Measurements from ENCODE around the gene LRRC4B. TPM values are rescaled to one million over a fixed set of nuclear protein-coding genes. Genes with fewer than 3 reads are reported as not detected.
"Not testable (repeated sequence)": the region's sequence is repeated elsewhere in the genome, so short reads cannot be mapped to it uniquely, and the experiment has no call there.

The LRRC4B gene
- total RNA-seq, 2 donors from 2014 or later, result 10.3 to 14.2 TPM

- DNase-seq (ENCODE audit: low spot score), result peak; percentile 28
- intact Hi-C loops (cut with DNase I), result not testable (repeated sequence)
Measured at GRCh38 chr19:50576769-50577168, 8.5 kb upstream of the LRRC4B start.

- intact Hi-C loops (cut with DNase I), result no loop called here
- DNase-seq (ENCODE audit: low spot score), result peak; percentile 42
Measured at GRCh38 chr19:50573741-50574461, 5.7 kb upstream of the LRRC4B start.

- intact Hi-C loops (cut with DNase I), result no loop called here
- DNase-seq (ENCODE audit: low spot score), result no peak
Measured at GRCh38 chr19:50570997-50571396, 2.8 kb upstream of the LRRC4B start.

DNA sequence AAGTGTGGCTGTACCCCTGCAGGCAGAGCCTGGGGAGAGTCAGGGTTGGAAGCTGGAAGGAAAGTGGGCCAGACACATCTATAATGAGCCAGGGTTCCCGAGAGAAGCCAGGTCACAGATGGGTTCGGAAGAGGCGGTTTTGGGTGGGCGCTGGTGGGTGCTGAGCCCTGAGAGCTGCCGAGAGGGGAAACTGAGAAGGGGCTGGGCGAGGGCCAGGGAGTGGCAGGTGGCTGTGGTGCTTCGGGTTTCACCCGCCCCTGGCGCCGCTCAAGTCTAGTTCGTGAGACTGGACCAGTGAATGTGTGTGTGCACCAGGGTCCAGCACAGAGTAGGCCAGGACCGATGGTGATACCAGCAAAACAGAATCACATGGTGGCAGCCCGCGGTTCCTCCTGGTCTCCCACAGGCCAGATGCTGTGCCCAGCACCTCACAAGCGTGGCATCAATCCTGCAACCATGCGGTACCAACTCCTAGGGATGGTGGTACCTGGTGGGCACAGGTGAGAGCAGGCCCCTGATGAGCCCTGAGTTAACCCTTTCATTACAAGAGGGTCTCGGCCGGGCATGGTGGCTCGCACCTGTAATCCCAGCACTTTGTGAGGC is 1.8 kb upstream of the LRRC4B start:
- intact Hi-C loops (cut with DNase I), result no loop called here
- DNase-seq (ENCODE audit: low spot score), result no peak

- DNase-seq (ENCODE audit: low spot score), result no peak
Measured at GRCh38 chr19:50568728-50569698, 778 bp upstream of the LRRC4B start.

GRCh38 chr19:50567052-50567841 is 988 bp downstream of the LRRC4B start:
- intact Hi-C loops (cut with DNase I), result no loop called here
- DNase-seq (ENCODE audit: low spot score), result no peak

More at GRCh38 chr19:50568728-50569698, 778 bp upstream of the LRRC4B start:
- intact Hi-C loops (cut with DNase I), result no loop called here

DNA sequence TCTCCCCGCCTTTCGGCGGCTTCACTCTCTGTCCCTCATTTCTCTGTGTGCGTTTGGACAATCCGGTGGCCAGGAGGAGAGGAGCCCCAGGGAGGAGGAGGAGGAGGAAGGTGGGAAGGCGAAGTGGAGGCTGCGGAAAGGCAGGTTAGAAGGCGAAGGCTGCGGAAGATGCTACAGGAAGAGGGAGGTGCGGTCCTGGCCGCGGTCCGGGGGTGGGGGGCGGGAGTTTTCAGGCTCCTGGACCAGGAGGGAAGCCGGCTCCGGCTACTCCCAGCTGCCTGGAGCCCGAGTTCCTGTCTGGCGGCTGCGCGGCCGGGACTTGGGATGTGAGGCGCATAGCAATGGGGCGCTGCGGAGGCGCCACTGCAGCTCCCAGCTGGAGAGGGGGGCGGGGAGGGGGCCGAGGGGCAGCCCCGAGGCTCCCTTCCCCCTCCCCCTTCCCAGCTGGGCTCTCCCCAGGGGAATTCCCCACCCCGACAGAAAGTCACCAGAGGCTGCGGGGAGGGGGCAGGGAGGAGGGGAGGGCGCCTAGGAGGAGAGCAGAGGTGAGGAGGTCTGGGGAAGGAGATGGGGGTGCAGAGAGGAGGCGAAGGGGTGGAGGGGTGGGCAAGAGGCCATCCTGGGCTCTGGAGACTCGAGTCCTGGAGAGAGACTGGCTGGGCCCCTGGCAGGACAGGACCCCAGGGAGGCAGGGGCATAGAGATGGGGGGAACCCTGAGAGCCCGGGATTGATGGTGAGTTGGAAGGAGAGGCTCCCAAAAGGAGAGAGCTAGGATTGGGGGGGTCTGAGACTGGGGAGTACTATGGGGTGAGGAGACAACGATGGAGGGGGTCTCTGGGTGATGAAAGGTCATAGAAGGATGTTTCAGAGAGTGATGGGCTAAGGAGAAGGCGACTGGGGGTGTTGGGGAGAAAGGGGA is 2.0 kb downstream of the LRRC4B start:
- intact Hi-C loops (cut with DNase I), result loop anchor here in 1 of 2 donors (1.0 kb wide), 1 partner anchor 30 kb away; no protein-coding TSS in a partner anchor
- DNase-seq (ENCODE audit: low spot score), result no peak

DNA sequence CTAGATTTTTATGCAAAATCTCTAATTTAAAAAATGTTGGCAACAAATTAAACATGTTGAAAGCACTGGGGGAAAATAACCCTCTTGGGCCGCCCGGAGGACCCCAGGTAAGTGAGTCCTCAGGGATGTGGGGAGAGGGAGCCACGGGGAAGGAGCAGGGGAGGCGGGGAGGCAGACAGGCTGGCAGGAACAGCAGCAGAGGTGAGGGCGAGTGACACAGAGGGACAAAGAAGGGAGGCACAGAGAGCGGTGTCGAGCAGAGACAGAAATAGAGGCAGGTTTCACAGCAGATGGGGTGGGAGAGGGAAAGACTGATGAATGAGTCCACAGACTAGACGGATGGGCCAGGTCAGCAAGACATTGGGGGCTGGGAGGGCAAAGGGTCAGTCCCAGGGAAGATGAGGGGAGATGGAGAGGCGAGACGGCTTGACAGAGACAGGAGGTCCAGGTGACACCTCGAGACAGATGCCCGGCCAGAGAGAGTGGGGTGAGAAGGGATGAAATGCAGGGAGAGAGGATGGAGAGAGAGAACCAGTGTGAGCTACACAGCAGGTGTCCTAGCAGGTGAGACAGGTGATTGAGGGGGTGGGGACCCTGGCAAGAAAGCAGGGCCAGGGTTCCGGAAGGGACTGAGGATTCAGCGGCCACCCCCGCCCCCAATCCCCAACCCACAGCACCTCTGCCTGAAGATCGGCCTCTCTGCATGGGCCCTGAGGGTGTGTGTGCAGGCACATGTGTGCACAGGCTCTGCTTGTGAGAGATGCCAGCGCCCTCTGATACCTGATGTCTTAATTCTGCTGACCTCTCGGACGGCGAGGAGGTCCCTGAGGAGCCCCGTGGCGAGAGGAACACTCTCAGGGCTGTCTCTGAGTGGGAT is 3.8 kb downstream of the LRRC4B start:
- intact Hi-C loops (cut with DNase I), result loop anchor here in 1 of 2 donors (1.0 kb wide), 1 partner anchor 28 kb away; no protein-coding TSS in a partner anchor
- no peak for DNase-seq (ENCODE audit: low spot score)

DNA sequence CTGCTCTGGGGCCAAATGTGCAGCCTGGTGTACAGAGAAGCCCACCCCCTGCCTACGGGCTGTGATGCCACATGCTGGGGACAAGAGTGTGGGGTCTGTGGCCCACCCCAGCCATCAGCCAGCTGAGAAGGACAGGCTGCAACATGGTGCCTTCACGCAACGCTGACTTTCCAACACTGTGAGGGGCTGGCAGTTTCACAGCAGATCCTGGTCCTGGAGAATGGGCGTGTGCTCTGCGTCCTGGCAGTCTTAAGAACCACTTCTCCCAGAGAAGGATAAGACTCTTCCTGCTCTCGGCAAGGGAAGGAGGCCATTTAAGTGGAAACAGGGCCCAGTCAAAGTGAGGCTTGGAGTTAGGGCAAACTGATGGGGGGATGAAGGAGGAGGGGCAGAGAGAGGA is 4.6 kb downstream of the LRRC4B start:
- no peak for DNase-seq (ENCODE audit: low spot score)
- intact Hi-C loops (cut with DNase I), result no loop called here

- no peak for DNase-seq (ENCODE audit: low spot score)
- intact Hi-C loops (cut with DNase I), result no loop called here
Measured at GRCh38 chr19:50562996-50563395, 5.2 kb downstream of the LRRC4B start.

DNA sequence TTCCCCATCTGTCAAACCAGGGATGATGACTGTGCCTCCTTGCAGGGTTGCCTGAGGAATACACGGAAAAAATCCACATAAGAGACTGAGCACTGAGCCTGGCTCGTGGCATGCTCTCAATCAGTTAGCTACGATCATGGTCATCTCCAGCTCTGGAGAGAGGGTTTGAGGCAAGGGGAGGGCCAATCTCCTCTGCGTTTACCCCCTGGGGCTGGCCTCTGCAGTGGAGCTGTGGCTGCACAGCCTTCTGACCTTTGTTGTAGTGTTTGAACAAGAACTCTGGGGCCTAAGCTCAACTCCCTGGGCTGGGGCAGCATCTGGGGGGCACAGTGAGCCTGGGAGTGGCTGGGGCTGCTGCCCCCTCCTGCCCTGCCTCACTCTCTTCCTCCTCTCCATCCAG is 5.9 kb downstream of the LRRC4B start:
- intact Hi-C loops (cut with DNase I), result no loop called here

GRCh38 chr19:50559636-50560035 is 8.6 kb downstream of the LRRC4B start:
- DNase-seq (ENCODE audit: low spot score), result no peak
- intact Hi-C loops (cut with DNase I), result no loop called here

More for the DNA sequence above, 5.9 kb downstream of the LRRC4B start:
- DNase-seq (ENCODE audit: low spot score), result no peak

- intact Hi-C loops (cut with DNase I), result no loop called here
- no peak for DNase-seq (ENCODE audit: low spot score)
Measured at GRCh38 chr19:50558449-50558848, 9.8 kb downstream of the LRRC4B start.

GRCh38 chr19:50558039-50558438 is 10.2 kb downstream of the LRRC4B start:
- no peak for DNase-seq (ENCODE audit: low spot score)
- intact Hi-C loops (cut with DNase I), result no loop called here

DNA sequence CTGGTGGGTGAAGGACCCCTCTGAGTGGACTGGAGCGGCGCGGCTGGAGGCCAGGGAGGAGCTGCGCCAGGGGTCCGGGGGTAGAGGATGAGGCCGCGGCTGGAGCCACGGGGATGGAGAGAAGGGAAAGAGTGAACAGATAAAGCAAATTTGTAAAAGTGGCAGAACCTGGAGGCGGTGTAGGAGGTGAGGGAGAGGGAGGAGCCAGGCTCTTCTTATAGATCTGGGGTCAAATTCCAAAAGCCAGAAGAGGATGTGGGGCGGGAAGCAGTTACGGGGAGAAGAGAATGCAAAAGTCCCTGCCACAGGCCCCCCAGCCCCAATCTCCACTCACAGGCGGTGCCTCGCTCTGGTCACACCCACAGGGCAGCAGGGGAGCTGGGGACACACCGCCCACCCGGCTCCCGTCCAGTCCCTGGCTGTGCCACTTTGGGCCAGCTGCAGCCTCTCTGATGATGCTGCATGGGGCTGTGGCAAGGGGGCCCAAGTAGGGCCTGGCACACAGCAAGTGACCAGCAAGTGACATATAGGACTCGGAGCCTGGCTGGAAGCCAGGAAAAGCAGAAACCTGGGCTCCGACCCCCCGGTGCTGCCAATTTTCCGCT is 11.1 kb downstream of the LRRC4B start:
- intact Hi-C loops (cut with DNase I), result no loop called here
- no peak for DNase-seq (ENCODE audit: low spot score)

DNA sequence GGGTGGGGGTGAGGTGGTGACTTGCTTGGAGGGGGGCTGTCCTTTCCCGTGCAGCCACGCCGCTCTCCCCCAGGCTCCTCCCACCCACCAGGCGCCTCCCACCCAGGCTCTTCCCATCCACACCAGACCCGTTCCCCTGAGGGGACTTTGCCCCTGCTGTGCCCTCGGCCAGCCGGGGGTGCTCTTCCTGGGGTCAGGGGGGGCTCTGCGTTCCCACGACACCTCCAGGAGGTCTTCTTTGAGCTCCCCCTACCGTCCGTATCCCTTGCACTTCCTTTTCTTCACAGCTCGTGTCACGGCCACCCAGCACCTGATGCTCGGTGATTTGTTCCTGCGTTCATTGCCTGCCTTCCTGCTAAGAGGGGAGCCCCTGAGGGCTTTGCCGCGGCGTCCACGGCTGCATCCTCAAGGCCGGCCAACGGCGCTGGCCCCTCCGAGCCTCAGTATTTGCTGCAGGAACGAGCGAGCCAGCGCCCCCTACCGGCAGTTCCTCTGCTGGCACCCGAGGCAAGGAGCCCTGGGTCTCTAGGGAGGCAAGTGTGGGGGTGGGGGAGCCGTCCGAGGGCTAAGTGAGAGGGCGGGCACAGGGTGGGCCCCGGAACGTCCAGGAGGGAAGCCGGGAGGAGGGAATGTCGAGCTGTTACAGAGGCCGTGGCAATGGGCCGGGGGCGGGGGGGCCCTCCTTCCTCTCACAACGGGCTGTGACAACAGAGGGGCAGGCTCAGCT is 11.8 kb downstream of the LRRC4B start:
- peak; percentile 93 for DNase-seq (ENCODE audit: low spot score)

More for the DNA sequence above, 11.8 kb downstream of the LRRC4B start:
- intact Hi-C loops (cut with DNase I), result no loop called here
